ENCODE measurements around the gene SLC39A11. TPM values are rescaled to one million over a fixed set of nuclear protein-coding genes. Genes with fewer than 3 reads are reported as not detected.

SLC39A11 gene
- total RNA-seq, 4 donors from 2014 or later = 55.1 to 123 (median 97.0) TPM

- intact Hi-C loops (cut with DNase I) = no loop called here
- DNase-seq = peak; percentile 28 to 57
- WGBS, 2 donors = 91 to 93% methylated on average over 6 of the region's 6 CpGs
- Histone ChIP-seq H3K27me3 (no peaks in the 10 kb centered on the region), H3K36me3 (no peaks in the 10 kb centered on the region), H3K9me3 (no peaks in the 10 kb centered on the region), H3K27ac (no peak overlapping the region), H3K4me3 (replicated peaks in 1 of 3) (no peak overlapping the region), H3K4me1 (peaks cover 4 to 7% of the 10 kb centered on the region in 2 donors)
- TF ChIP-seq POLR2A (IDR thresholded peaks at IDR 0.05) = no peak
- TF ChIP-seq CTCF (IDR thresholded peaks at IDR 0.05) = no peak
Measured at GRCh38 chr17:72927146-72927545, 165.3 kb downstream of the SLC39A11 start.

- Histone ChIP-seq H3K4me3 (replicated peaks in 1 of 3) (no peak overlapping the region), H3K36me3 (no peaks in the 10 kb centered on the region), H3K9me3 (no peaks in the 10 kb centered on the region), H3K27me3 (no peaks in the 10 kb centered on the region), H3K4me1 (peaks cover 10 to 15% of the 10 kb centered on the region in 2 donors), H3K27ac (no peak overlapping the region)
- TF ChIP-seq POLR2A (IDR thresholded peaks at IDR 0.05) (no peak), CTCF (IDR thresholded peaks at IDR 0.05) (no peak)
- 79 to 91% methylated on average over 1 of the region's 1 CpG for WGBS, 2 donors
- DNase-seq = no peak
- intact Hi-C loops (cut with DNase I) = no loop called here
Measured at GRCh38 chr17:72926171-72926570, 166.3 kb downstream of the SLC39A11 start.

GRCh38 chr17:72924196-72924595, 168.3 kb downstream of the SLC39A11 start:
- peaks cover 10 to 18% of the 10 kb centered on the region in 2 donors for H3K4me1 ChIP-seq
- DNase-seq = no peak
- no peak overlapping the region for H3K4me3 ChIP-seq (replicated peaks in 1 of 3)
- no peaks in the 10 kb centered on the region for H3K27me3 ChIP-seq
- H3K27ac ChIP-seq = no peak overlapping the region
- H3K9me3 ChIP-seq = no peaks in the 10 kb centered on the region
- intact Hi-C loops (cut with DNase I) = no loop called here
- no peak for TF ChIP-seq CTCF (IDR thresholded peaks at IDR 0.05)
- TF ChIP-seq POLR2A (IDR thresholded peaks at IDR 0.05) = no peak
- 89 to 92% methylated on average over 2 of the region's 2 CpGs for WGBS, 2 donors
- H3K36me3 ChIP-seq = no peaks in the 10 kb centered on the region

GRCh38 chr17:72922219-72922618, 170.3 kb downstream of the SLC39A11 start:
- TF ChIP-seq CTCF (IDR thresholded peaks at IDR 0.05) (no peak), POLR2A (IDR thresholded peaks at IDR 0.05) (no peak)
- Histone ChIP-seq H3K27me3 (no peaks in the 10 kb centered on the region), H3K4me3 (replicated peaks in 1 of 3) (no peak overlapping the region), H3K9me3 (no peaks in the 10 kb centered on the region), H3K4me1 (peaks cover 10 to 18% of the 10 kb centered on the region in 2 donors), H3K27ac (no peak overlapping the region), H3K36me3 (no peaks in the 10 kb centered on the region)
- WGBS, 2 donors = 24 to 32% methylated on average over 3 of the region's 3 CpGs
- DNase-seq = no peak
- intact Hi-C loops (cut with DNase I) = no loop called here

GRCh38 chr17:72921347-72922054, 171.0 kb downstream of the SLC39A11 start:
- intact Hi-C loops (cut with DNase I) = no loop called here

More at GRCh38 chr17:72921347-72922054, 171.0 kb downstream of the SLC39A11 start:
- Histone ChIP-seq H3K4me3 (replicated peaks in 1 of 3) (no peak overlapping the region), H3K4me1 (peaks cover 10 to 18% of the 10 kb centered on the region in 2 donors), H3K27ac (no peak overlapping the region), H3K9me3 (no peaks in the 10 kb centered on the region), H3K36me3 (no peaks in the 10 kb centered on the region), H3K27me3 (no peaks in the 10 kb centered on the region)
- DNase-seq = no peak
- TF ChIP-seq CTCF (IDR thresholded peaks at IDR 0.05) (no peak), POLR2A (IDR thresholded peaks at IDR 0.05) (no peak)
- WGBS, 2 donors = 94 to 95% methylated on average over 5 of the region's 5 CpGs

All from thyroid gland (tissue), 4 donors.